Activated CD4-positive, alpha-beta T cell treated with anti-CD3 and anti-CD28 coated beads, Interleukin-2, amount 50 U/mL, for 1 hour (primary cell): Measurements from ENCODE around the gene AATK.

ENCODE experiments used
- DNase-seq: peaks from one replicate; pipeline ENCODE4 v3.0.0-alpha.2; 2020

AATK gene, protein sequence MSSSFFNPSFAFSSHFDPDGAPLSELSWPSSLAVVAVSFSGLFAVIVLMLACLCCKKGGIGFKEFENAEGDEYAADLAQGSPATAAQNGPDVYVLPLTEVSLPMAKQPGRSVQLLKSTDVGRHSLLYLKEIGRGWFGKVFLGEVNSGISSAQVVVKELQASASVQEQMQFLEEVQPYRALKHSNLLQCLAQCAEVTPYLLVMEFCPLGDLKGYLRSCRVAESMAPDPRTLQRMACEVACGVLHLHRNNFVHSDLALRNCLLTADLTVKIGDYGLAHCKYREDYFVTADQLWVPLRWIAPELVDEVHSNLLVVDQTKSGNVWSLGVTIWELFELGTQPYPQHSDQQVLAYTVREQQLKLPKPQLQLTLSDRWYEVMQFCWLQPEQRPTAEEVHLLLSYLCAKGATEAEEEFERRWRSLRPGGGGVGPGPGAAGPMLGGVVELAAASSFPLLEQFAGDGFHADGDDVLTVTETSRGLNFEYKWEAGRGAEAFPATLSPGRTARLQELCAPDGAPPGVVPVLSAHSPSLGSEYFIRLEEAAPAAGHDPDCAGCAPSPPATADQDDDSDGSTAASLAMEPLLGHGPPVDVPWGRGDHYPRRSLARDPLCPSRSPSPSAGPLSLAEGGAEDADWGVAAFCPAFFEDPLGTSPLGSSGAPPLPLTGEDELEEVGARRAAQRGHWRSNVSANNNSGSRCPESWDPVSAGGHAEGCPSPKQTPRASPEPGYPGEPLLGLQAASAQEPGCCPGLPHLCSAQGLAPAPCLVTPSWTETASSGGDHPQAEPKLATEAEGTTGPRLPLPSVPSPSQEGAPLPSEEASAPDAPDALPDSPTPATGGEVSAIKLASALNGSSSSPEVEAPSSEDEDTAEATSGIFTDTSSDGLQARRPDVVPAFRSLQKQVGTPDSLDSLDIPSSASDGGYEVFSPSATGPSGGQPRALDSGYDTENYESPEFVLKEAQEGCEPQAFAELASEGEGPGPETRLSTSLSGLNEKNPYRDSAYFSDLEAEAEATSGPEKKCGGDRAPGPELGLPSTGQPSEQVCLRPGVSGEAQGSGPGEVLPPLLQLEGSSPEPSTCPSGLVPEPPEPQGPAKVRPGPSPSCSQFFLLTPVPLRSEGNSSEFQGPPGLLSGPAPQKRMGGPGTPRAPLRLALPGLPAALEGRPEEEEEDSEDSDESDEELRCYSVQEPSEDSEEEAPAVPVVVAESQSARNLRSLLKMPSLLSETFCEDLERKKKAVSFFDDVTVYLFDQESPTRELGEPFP (N-terminal part only)

DNA sequence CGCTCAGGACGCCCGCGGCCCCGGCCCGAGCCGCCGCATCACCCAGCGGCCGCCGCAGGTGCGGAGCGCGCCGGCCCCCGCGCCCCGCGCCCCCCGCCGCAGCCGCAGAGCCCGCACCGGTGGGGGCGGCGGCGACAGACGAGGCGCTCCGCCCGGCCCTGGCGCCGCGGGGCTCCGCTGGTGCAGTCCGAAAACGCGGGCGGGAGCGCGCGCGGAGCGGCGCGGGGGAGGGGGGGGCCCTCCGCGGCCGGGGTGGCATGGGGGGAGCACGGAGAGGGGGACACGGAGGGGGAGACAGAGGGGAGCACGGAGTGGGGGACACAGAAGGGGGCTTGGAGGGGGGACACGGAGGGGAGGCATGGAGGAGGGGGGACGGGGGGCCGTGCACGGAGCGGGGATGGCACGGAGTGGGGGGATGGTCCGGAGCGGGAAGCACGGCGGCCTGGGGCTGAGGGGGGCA lies at the start of gene AATK:
AATK (minus strand) TSS at position 189 of the 460 bp plus-strand sequence. CDS start 229 bp downstream, outside the sequence.
- DNase-seq, result no peak

DNA sequence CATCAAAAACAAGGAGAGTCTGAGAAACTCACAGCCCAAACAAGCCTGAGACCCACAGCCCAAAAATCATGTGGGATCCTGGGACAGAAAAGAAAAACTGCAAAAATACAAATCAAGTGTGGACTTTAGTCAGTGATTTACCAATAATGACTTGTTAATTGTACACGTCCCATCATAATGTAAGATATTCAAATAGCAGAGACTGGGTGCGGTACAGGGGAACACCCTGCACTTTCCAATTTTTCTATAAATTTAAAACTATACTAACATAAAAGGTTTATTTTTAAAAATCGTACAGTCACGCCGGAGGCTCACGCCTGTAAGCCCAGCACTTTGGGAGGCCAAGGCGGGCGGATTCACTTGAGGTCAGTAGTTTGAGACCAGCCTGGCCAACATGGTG lies 48.0 kb upstream of the AATK start:
- no peak for DNase-seq

DNA sequence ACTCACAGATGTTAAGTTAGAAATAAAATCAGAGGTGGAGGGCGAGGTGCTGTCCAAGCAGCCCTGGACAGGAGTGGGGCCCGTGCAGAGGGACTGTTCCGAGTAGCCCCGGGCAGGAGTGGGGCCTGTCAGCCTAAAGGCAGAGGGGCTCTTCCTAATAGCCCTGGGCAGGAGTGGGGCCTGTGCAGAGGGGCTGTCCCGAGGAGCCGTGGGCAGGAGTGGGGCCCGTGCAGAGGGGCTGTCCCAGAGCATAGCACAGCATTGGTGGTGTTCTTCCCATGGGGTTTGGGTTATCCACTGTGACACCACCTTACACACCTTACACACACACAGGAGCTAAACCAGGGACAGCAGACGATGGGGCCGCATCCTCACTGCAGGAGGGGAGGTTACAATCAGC lies 46.3 kb upstream of the AATK start:
- DNase-seq, result no peak

DNA sequence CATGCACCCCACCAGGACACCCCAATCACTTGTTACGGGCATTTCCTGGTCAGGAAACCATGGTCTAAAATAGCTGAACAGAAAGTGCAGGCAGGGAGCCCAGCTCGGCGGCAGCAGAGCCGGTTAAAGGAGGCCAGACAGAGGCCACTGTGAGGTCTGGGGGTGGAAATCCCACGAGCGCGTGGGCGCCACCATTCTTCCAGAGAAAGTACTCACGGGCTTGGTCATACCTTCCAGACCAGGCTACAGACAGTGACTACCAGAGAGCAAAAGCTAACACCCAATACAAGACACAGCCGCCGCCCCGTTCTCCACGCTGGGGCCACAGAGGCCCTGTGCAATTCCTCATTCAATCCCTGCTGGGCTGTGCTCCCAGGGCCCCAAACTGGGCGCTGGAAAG lies 44.8 kb upstream of the AATK start:
- no peak for DNase-seq

DNA sequence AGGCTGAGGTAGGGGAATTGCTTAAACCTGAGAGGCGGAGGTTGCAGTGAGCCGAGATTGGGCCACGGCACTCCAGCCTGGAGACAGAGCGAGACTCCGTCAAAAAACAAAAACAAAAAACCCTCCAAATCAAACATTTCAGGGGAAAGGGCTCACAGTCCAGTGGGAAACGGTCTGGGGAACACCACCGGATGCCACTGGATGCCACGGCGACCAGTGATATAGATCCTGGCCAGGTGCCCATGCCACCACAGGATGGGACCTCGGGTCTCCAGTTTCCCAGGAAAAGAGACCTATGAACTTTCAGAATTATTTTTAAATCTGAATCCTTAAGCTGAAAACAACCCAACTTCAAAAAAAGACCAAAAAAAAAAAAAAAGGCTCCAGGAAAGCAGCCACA lies 44.4 kb upstream of the AATK start:
- DNase-seq, result no peak

DNA sequence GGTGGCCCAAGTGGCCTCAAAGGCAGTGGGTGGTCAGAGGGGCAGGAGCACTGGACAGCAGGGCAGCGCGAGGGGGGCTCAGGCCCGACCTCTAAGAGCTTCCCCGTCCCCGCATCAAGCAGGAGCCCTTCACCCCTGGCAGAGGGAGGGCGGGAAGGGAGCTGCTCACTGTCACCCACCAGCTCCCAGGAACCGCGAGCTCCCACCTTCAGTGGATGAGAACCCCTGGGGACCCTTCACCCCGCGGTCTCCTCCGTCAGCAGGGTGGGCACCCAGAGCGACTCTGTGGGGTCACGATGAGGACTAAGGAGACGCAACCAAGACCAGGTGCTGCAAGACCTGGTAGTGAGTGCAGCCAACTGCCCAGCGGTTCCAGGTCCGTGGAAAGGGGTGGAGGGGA lies 43.1 kb upstream of the AATK start:
- DNase-seq, result no peak

DNA sequence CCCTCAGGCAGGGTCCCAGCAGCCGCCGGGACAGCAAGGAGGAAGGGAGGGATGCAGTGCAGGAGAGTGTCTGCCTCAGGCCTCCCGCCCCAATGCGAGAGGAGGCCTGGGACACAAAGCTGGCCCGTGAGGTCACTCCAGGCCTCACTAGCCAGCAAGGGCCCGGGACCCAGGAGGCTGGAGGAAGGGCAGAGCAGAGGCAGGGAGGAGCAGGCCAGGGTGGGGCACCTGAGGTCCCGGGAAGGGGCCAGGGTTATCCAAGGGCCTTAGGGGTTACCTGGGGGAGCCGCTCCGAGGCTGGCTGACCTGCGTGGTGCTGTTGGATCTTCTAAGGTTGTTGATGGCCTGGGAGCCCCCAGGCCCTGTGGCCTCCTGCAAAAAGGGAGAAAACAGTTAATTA lies 42.6 kb upstream of the AATK start:
- no peak for DNase-seq

DNA sequence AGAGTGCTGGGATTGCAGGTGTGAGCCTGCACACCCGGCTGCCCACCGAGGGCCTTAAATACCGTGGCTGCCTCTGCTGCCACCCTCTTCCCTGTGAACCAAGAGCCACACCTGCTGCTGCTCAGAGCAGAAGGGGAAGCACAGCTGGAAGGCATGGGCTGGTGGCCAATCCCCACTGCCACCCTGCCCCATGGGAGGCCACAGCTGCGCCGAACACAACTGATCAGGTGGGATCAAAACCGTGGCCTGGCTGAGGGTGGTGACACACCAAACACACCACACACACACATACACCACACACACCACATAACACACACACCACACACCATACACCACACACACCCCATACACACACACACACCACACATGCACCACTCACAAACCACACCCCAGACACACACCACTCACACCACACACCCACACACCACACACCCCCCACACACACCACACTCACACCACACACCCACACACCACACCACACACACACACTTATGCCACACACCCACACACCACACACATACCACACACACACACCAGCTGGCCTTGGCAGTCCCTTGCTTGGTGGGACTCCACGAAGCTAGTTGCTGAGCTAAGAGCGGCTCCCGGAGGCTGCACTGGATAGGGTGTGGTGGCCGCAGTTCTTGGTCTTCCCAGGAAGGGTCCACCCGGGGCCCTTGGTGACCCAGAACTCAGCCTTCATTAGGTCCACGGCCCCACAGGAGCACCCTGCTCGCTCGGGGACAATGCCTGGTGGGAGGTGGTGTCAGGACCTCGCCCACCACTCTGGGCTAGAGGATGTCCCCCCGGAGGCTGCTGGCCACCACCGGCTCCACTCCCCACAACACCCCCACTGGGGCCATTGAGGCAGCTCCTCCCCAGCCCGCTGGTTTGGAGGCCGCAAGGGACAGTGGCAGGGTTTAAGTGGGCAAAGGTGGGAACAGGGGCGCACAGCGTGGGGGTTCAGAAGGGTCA lies 41.9 kb upstream of the AATK start:
- no peak for DNase-seq

DNA sequence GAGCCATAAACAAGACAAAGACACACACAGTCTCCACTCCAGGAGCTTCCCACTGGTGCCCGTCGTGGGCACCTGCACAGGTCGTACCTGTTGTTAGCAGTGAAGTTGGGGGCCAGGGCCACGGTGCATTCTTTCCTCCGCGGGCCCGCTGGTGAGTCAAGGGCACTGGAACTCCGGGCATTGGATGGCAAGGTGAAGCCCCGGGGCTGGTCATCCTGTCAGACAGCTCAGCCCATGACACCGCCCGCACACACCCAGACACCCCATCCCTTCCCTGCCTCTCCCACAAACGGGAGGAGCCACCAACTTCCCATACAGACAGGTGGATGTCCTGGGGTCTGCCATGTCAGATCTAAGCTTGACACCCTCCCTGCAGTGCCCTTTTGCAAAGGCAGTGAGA lies 40.6 kb upstream of the AATK start:
- DNase-seq, result no peak

DNA sequence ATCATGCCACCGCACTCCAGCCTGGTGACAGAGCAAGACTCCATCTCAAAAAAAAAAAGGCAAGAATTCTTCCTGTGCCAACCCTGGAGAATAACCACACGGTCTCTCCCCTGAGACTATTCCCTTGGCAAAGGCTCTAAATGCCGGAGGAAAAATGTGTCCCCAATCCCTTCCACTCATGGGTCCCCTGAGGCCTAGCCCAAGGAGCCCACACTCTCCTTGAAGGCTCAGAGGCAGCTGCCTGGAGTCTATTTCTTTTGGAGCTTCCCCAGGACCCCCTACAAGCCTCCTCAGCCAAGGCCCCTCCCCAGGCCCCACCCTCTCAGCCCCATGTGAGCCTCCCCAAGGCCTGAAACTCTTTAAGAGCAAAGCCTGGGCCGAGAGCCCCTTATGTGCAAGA lies 40.1 kb upstream of the AATK start:
- no peak for DNase-seq

DNA sequence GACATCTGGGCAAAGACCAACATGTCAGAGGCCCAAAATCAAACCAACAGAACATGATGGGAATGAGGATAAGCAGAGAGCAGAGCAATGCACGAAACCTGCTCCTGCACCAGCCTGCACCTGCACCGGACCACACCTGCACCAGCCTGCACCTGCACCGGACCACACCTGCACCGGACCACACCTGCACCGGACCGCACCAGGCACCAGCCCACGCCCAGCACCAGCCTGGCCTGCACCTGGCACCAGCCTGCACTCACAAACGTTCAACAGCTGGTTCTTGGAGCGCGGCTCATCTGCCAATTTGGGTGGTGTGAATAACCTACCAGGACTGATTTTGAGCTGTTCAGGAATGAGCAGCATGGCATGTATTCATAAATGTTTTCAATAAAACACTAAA lies 38.6 kb upstream of the AATK start:
- no peak for DNase-seq

DNA sequence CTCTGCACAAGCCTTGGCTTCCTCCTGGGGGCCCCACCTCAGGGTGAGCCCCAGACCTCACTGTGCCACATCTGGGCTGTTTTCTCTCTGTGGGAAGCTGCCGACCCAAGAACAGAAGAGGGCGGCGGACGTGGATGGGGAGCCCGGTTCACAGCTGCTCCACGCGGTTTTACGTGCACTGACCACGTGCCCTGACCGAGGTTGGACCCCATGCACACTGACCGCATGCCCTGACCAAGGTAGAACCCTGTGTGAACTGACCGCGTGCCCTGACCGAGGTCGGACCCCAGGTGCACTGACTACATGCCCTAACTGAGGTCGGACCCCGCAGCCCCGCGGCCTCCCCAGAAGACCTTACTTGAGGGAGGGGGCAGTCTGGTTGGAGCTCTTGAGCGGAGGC lies 37.1 kb upstream of the AATK start:
- no peak for DNase-seq

DNA sequence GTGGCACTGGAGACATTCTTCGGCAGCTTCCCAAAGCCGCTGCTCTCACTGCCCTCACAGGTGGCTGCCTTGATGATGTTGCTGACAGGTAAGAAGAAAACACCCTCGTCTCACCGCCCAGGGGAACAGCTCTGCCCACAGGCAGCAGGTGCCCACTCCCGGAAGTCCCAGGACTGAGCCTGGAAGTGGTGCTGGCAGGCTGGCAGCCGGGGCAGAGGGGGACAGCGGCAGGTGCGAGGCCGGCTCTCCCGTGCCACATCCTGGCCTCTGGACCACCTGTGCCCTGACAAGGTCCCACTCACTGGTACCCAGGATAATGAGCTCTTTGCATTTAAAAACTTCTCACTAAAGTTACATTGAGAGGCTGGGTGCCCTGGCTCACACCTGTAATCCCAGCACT lies 36.3 kb upstream of the AATK start:
- no peak for DNase-seq

DNA sequence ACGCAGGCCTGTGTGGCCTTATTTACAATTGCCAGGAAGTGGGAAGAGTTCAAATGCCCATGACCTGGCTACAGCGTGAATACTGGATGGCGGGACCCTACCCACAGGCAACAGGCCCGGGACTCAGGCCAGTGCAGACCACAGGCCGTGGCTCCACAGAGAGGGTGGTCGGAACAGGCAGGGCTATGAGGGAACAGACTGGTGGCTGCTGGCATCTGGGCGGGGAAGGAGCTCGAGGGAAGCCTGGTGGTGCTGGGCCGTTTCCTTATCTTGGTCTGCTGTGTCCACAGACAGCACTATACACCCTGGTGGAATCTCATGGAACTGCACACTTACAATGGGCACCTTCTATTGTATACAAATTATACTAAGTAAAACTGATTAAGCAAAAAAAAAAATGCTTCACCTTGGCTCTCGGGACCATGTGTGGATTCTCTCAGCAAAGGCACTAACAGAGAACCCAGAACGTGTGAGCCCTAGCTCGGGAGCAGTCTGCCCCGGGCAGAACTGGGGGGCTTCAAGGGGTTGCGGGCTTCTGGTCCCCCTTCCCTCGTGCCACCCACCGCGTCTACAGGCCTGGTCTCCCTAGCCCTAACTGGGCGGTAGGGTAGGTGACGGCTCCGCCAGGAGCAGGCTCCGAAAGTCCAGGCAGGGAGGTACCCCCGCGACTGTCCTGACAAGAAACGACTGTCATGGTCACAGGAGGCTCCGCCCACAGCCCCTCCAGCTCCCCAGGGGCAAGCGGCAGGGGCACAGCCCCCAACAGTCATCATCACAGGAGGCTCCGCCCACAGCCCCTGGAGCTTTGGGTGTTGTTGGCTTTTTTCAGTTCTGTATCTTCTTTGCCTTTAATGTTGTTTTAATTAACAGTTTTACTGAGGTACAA lies 34.9 kb upstream of the AATK start:
- DNase-seq, result peak; percentile 9

DNA sequence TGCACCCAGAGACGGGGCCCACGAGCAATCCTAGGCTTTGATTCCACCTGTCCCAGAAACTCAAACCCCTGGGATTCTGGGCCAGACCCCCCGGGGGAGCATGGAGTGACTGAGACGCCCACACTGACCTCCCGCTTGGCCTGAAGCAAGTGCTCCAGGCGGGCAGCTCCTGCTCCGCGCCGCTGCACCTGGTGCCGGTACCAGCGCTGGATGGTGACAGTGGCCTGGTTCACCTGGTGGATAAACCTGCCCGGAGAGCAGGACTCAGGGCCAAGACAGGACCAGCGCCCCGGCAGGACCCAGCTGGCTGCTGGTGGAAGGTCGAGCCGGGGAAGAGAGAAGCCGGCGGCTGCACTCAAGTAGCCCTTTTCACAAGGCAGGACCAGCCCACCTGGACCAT lies 34.2 kb upstream of the AATK start:
- DNase-seq, result no peak

DNA sequence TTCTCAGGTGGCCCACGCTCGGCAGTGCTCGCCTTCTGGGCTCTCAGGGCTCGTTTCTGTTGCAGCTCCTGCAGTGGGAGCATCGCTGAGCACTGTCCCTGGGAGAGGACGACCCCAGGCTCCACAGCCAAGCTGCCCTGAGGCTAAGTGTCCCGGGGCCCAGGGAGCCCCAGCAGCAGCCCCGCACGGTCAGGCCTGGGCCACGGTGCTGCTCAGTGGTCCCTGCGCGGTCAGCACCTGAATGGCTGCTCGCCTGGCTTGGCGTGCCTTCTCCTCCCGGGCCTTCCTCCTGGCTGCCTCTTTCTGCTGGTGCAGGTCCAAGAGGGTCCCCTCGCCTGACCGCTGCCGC lies 33.4 kb upstream of the AATK start:
- DNase-seq, result no peak

DNA sequence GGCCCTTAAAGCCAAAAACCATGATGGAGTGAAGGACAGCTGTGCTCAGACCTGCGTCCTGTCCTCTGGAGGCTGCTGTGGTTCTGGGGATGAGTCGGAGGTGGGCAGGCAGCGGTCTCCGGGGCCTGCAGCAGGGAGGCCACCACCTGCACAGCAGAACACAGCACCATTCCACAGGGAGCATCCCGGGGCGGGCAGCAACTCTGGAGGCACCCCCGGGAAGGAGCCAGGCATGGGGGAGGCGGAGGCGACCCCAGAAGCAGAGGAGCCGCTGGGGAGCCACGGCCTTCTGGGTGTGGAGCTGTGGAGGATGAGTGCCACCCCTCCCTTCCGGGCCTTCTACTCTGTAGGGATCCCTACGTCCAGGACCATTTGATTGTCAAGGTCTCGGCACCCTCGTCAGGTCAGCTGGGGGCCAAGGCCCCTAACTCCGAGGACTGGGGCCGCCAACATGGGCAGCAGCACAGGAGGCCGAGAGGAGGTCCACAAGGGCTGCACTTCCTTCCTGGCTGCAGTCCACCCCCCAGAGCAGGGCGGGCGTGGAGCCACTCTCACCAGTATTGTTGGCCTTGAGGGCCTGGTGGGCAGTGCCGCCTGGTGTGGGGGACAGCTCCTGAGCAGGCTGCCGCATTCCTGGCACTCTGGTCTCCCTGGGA lies 32.9 kb upstream of the AATK start:
- no peak for DNase-seq

DNA sequence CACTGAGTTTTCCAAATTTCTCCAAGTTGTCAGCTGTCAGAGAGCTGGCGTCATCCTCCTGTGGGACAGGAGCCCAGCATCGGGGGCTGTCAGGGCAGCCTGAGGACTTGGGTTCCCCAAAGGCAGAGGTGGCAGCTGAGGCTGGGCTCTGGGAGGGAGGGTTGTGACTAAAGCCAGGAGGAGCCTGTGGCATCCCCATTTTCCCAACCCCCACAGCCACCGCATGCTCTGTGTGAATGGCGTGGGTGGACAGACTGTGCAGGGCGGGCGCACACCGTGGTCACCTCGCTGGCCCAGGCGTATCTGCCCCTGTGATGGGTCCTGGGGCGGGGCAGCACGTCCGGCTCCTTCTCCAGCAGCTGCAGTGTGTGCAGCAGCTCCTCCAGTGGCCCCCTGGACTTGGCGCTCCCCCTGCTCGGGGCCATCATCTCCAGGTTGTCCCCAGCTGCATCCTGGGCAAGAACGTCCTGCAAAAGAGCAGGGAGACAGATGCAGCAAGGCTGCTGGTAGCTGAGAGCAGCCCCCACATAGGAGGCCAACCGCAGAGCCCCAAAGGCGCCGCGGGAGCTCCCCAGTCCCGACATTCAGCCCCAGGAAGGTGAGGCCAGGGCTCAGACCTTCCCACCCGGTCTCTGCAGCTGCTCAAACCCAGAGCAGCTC lies 31.9 kb upstream of the AATK start:
- no peak for DNase-seq

DNA sequence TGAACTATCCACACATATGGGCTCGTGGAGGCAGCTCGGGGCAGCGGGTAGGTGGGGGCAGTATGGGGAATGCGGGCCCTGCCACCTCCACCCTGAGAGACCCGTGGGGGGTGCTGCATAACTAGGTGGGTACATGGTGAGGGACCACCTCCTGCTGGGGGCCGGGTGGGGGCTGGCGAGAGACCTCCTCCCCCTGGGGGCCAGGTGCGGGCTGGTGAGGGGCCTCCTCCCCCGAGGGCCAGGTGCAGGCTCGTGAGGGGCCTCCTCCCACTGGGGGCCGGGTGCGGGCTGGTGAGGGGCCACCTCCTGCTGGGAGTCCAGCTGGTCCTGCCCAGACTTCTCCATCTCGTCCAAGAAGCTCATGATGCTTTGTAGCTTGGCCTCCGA lies 31.4 kb upstream of the AATK start:
- DNase-seq, result no peak
